PFSK-1 (cell line): Measurements from ENCODE around the gene ERC1.

ENCODE experiments used
- FOXP2 ChIP-seq: optimal IDR thresholded peaks from 2 replicates; pipeline ENCODE3; 2011; ENCODE audit warnings: borderline replicate concordance, control low read depth, inconsistent platforms; ENCODE audit not compliant: insufficient read depth; ENCODE audit errors: extremely low read length, extremely low read depth
- POLR2AphosphoS5 ChIP-seq: IDR thresholded peaks from 2 replicates; pipeline ENCODE4 v1.6.1; 2012; ENCODE audit warnings: low read depth, mild to moderate bottlenecking, control low read depth, low read length, moderate library complexity
- REST ChIP-seq, 2 experiments: IDR thresholded peaks; 2 replicates each; pipeline versions ENCODE4 v1.6.1 to v1.8.0; 2011 to 2012; ENCODE audit warnings: low read depth in 2 of 2, low read length in 2 of 2, control low read depth in 1 of 2, inconsistent platforms in 1 of 2, mild to moderate bottlenecking in 1 of 2, moderate library complexity in 1 of 2; ENCODE audit not compliant: insufficient read depth in 1 of 2
- SIN3A ChIP-seq: IDR thresholded peaks from 2 replicates; pipeline ENCODE4 v1.6.1; 2012; ENCODE audit warnings: mild to moderate bottlenecking, low read length, moderate library complexity, borderline replicate concordance; ENCODE audit not compliant: insufficient read depth
- TAF1 ChIP-seq: IDR thresholded peaks from 2 replicates; pipeline ENCODE4 v1.6.1; 2012; ENCODE audit warnings: low read length, control low read depth, borderline replicate concordance; ENCODE audit not compliant: insufficient read depth

DNA sequence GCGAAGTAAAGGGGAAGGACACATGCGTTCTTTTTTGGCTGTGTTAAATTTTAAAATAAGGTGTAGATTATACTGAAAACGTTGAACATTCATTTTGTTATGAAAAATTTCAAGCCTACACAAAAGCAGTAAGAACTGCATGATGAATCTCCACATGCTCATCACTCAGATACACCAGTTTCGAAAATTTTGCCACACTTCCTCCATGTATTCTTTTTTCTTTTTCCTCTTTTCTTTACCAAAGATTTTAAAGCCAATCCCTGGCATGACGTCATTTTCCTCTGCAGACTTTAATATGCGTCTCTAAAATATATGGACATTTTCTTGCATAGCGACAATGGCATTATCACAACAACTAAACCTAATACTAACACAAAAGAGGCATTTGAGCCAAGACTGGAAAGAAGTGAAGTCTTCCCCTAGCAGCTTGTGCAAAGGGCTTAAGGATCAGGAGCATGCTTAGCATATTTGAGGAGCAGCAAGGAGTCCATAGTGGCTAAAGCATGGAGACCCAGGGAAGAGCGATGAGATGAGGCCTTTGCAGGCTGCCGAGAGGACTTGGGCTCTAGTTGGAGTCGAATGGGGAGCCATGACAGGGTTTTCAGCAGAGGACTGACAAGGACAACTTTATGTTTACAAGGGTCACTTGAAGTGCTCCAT is 111.9 kb downstream of the ERC1 start:
- TF ChIP-seq REST (IDR thresholded peaks at IDR 0.05; ENCODE audit: insufficient read depth in 1 of 2, low read depth in 2 of 2, low read length in 2 of 2) (no peak), POLR2AphosphoS5 (no peak), TAF1 (no peak), SIN3A (no peak), FOXP2 (no peak)
